HAP-1 (cell line): ENCODE data around the gene C18orf63.

Experiments
- DNase-seq, 2 experiments: peaks; one replicate each; pipeline ENCODE4 v3.0.0-alpha.2; 2016 to 2020; ENCODE audit warnings: low spot score in 2 of 2
- H3K27me3 ChIP-seq: fragments of 250-450 bp; sonication (Bioruptor Pico); 2 replicates; pipeline ENCODE4 v1.5.1; 2020; ENCODE audit warnings: low read depth, mild to moderate bottlenecking, moderate library complexity
- H3K36me3 ChIP-seq: fragments of 250-450 bp; sonication (Bioruptor Pico); replicated peaks from 2 replicates; pipeline ENCODE4 v1.5.1; 2020; ENCODE audit warnings: mild to moderate bottlenecking
- H3K4me1 ChIP-seq: fragments of 250-450 bp; sonication (Bioruptor Pico); 2 replicates; pipeline ENCODE4 v1.5.1; 2020; ENCODE audit warnings: mild to moderate bottlenecking
- H3K4me3 ChIP-seq: fragments of 250-450 bp; sonication (Bioruptor Pico); 2 replicates; pipeline ENCODE4 v1.5.1; 2020; ENCODE audit warnings: mild to moderate bottlenecking, moderate library complexity
- H3K9me3 ChIP-seq: fragments of 250-450 bp; sonication (Bioruptor Pico); 2 replicates; pipeline ENCODE4 v1.5.1; 2020; ENCODE audit warnings: mild to moderate bottlenecking, moderate library complexity
- in situ Hi-C: fragments of 300-500 bp; cut with MboI; formaldehyde crosslinking; loops from 3 replicates; pipeline ENCODE4 v1.14.3; 2020; ENCODE audit warnings: low sequenced_read_pairs, inconsistent platforms, mixed read lengths

Gene C18orf63

GRCh38 chr18:74382481-74383017 lies 66.9 kb downstream of the C18orf63 start:
- in situ Hi-C loops: no loop called here
- Histone ChIP-seq H3K27me3 (no peaks in the 10 kb centered on the region), H3K4me3 (no peak overlapping the region), H3K36me3 (no peaks in the 10 kb centered on the region), H3K9me3 (no peaks in the 10 kb centered on the region), H3K4me1 (peaks cover 10% of the 10 kb centered on the region)
- DNase-seq: no peak

GRCh38 chr18:74387383-74387782 lies 71.7 kb downstream of the C18orf63 start:
- Histone ChIP-seq H3K36me3 (no peaks in the 10 kb centered on the region), H3K9me3 (no peaks in the 10 kb centered on the region), H3K4me3 (no peak overlapping the region), H3K27me3 (no peaks in the 10 kb centered on the region), H3K4me1 (peaks cover 10% of the 10 kb centered on the region)
- DNase-seq: no peak
- in situ Hi-C loops: no loop called here

GRCh38 chr18:74388227-74388626 lies 72.6 kb downstream of the C18orf63 start:
- in situ Hi-C loops: no loop called here
- DNase-seq: no peak
- Histone ChIP-seq H3K4me1 (peaks cover 7% of the 10 kb centered on the region), H3K36me3 (no peaks in the 10 kb centered on the region), H3K4me3 (no peak overlapping the region), H3K27me3 (no peaks in the 10 kb centered on the region), H3K9me3 (no peaks in the 10 kb centered on the region)

GRCh38 chr18:74389171-74389927 lies 73.7 kb downstream of the C18orf63 start:
- H3K27me3 ChIP-seq: no peaks in the 10 kb centered on the region
- H3K36me3 ChIP-seq: no peaks in the 10 kb centered on the region
- in situ Hi-C loops: no loop called here
- H3K4me1 ChIP-seq: no peaks in the 10 kb centered on the region
- DNase-seq: no peak
- H3K4me3 ChIP-seq: no peak overlapping the region
- H3K9me3 ChIP-seq: no peaks in the 10 kb centered on the region

GRCh38 chr18:74389991-74390390 lies 74.4 kb downstream of the C18orf63 start:
- Histone ChIP-seq H3K4me3 (no peak overlapping the region), H3K27me3 (no peaks in the 10 kb centered on the region), H3K4me1 (no peaks in the 10 kb centered on the region), H3K9me3 (no peaks in the 10 kb centered on the region), H3K36me3 (no peaks in the 10 kb centered on the region)
- in situ Hi-C loops: no loop called here
- DNase-seq: no peak

GRCh38 chr18:74390900-74391299 lies 75.3 kb downstream of the C18orf63 start:
- H3K27me3 ChIP-seq: no peaks in the 10 kb centered on the region
- in situ Hi-C loops: no loop called here
- no peaks in the 10 kb centered on the region for H3K9me3 ChIP-seq
- H3K4me3 ChIP-seq: no peak overlapping the region
- no peak for DNase-seq
- H3K36me3 ChIP-seq: no peaks in the 10 kb centered on the region
- no peaks in the 10 kb centered on the region for H3K4me1 ChIP-seq

- Histone ChIP-seq H3K36me3 (no peaks in the 10 kb centered on the region), H3K4me1 (no peaks in the 10 kb centered on the region), H3K9me3 (no peaks in the 10 kb centered on the region), H3K27me3 (no peaks in the 10 kb centered on the region), H3K4me3 (no peak overlapping the region)
- in situ Hi-C loops: no loop called here
- DNase-seq: no peak
These were observed 76.7 kb downstream of the C18orf63 start for GRCh38 chr18:74392323-74392722.

- Histone ChIP-seq H3K9me3 (no peaks in the 10 kb centered on the region), H3K27me3 (no peaks in the 10 kb centered on the region), H3K36me3 (no peaks in the 10 kb centered on the region), H3K4me3 (no peak overlapping the region), H3K4me1 (no peaks in the 10 kb centered on the region)
- in situ Hi-C loops: no loop called here
- DNase-seq: no peak
These were observed 79.4 kb downstream of the C18orf63 start for GRCh38 chr18:74395006-74395405.

- Histone ChIP-seq H3K27me3 (no peaks in the 10 kb centered on the region), H3K4me3 (no peak overlapping the region), H3K36me3 (no peaks in the 10 kb centered on the region), H3K9me3 (no peaks in the 10 kb centered on the region), H3K4me1 (no peaks in the 10 kb centered on the region)
- no peak for DNase-seq
- in situ Hi-C loops: no loop called here
These were observed 80.1 kb downstream of the C18orf63 start for GRCh38 chr18:74395648-74396154.

GRCh38 chr18:74396171-74397169 lies 80.8 kb downstream of the C18orf63 start:
- H3K4me1 ChIP-seq: no peaks in the 10 kb centered on the region
- in situ Hi-C loops: no loop called here
- H3K36me3 ChIP-seq: no peaks in the 10 kb centered on the region
- H3K4me3 ChIP-seq: no peak overlapping the region
- DNase-seq: no peak
- no peaks in the 10 kb centered on the region for H3K9me3 ChIP-seq
- no peaks in the 10 kb centered on the region for H3K27me3 ChIP-seq

- no peak for DNase-seq
- in situ Hi-C loops: no loop called here
- Histone ChIP-seq H3K4me3 (no peak overlapping the region), H3K36me3 (no peaks in the 10 kb centered on the region), H3K9me3 (no peaks in the 10 kb centered on the region), H3K27me3 (no peaks in the 10 kb centered on the region), H3K4me1 (no peaks in the 10 kb centered on the region)
These were observed 81.9 kb downstream of the C18orf63 start for GRCh38 chr18:74397572-74397971.

- no peaks in the 10 kb centered on the region for H3K9me3 ChIP-seq
- in situ Hi-C loops: no loop called here
- no peak for DNase-seq
- no peaks in the 10 kb centered on the region for H3K27me3 ChIP-seq
- no peak overlapping the region for H3K4me3 ChIP-seq
- no peaks in the 10 kb centered on the region for H3K4me1 ChIP-seq
- no peaks in the 10 kb centered on the region for H3K36me3 ChIP-seq
These were observed 83.7 kb downstream of the C18orf63 start for GRCh38 chr18:74399091-74399887.

GRCh38 chr18:74400813-74401212 lies 85.2 kb downstream of the C18orf63 start:
- no peak for DNase-seq
- no peaks in the 10 kb centered on the region for H3K36me3 ChIP-seq
- no peaks in the 10 kb centered on the region for H3K4me1 ChIP-seq
- H3K9me3 ChIP-seq: no peaks in the 10 kb centered on the region
- in situ Hi-C loops: no loop called here
- H3K4me3 ChIP-seq: no peak overlapping the region
- no peaks in the 10 kb centered on the region for H3K27me3 ChIP-seq
